ENCODE data around the gene MLST8.

DNA sequence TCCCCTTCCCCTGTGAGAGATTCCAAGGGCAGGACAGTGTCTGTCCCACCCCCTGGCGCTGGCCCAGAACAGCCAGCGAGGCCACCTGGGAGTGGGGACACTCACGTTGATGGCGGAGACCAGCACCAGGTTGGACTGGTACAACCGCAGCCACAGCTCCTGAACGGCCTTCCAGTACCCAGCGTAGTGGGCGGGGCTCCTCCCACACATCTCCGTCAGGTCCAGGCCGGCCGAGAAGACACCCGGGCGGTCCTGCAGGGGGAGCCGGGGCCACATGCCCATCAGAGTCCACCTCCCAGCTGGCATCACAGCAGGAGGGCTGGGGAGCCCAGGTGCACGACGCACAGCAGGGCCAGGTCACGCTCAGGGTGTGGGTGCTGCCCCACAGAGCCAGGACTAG lies 39.0 kb downstream of the MLST8 start:
- TF ChIP-seq, protein P1, sequence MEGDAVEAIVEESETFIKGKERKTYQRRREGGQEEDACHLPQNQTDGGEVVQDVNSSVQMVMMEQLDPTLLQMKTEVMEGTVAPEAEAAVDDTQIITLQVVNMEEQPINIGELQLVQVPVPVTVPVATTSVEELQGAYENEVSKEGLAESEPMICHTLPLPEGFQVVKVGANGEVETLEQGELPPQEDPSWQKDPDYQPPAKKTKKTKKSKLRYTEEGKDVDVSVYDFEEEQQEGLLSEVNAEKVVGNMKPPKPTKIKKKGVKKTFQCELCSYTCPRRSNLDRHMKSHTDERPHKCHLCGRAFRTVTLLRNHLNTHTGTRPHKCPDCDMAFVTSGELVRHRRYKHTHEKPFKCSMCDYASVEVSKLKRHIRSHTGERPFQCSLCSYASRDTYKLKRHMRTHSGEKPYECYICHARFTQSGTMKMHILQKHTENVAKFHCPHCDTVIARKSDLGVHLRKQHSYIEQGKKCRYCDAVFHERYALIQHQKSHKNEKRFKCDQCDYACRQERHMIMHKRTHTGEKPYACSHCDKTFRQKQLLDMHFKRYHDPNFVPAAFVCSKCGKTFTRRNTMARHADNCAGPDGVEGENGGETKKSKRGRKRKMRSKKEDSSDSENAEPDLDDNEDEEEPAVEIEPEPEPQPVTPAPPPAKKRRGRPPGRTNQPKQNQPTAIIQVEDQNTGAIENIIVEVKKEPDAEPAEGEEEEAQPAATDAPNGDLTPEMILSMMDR (IDR thresholded peaks at IDR 0.05 in 2 of 3, conservative IDR thresholded peaks at IDR 0.05 in 1 of 3; ENCODE audit: borderline replicate concordance in 1 of 3, insufficient read depth in 1 of 3, low read depth in 2 of 3, low read length in 2 of 3) = peak in 2 of 3 experiments; percentile 27 to 39; a peak in 4 of 6 replicates
- TF ChIP-seq EZH2phosphoT487 (IDR thresholded peaks at IDR 0.05; ENCODE audit: borderline replicate concordance) (no peak), CEBPB (IDR thresholded peaks at IDR 0.05; ENCODE audit: low read depth) (no peak), RAD21 (IDR thresholded peaks at IDR 0.05; ENCODE audit: low read depth) (peak; percentile 21; the same call in 1 of the 2 replicates), POLR2AphosphoS5 (IDR thresholded peaks at IDR 0.05; ENCODE audit: low read depth, low read length) (no peak), POLR2A (IDR thresholded peaks at IDR 0.05; ENCODE audit: borderline replicate concordance, extremely low read depth, insufficient read depth, insufficient read length) (no peak)
